HTERT RPE-1 (cell line): ENCODE data around the gene RPL21.
"Not testable (repeated sequence)": the region's sequence is repeated elsewhere in the genome, so short reads cannot be mapped to it uniquely, and the experiment has no call there.

Source experiments
- in situ Hi-C: fragments of 300-500 bp; cut with MboI; formaldehyde crosslinking; loops from 4 replicates; pipeline ENCODE4 v1.14.3; 2020; ENCODE audit warnings: low sequenced_read_pairs

The RPL21 gene

DNA sequence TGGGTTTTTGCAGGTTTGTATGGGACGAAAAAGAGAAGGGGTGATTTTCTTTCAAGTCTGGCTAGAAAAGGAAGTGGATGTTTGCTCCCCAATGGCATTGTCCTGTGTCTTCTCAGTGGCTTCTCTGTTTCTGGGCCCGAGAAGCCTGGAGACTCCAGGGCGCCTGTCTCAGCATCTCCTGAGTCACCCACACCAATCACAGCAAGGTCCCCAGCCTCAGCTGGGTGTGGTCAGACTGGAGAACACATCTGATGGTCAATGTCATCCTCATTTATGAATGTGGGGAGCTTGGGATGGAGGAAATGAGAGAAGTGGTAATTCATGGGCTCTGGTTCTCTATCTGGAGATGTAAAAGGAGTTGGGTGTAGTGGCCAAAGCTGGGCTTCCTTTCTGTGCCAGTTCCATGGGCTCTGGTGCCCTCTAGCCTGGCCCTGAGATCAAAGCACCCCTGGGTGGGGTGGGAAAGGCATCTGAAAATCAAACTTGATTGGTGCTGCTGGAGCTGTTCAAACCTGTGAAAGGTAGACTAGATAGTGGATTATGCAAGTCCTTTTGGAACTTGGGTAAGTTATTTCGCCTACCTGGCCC lies 32.6 kb downstream of the RPL21 start:
- in situ Hi-C loops = no loop called here

DNA sequence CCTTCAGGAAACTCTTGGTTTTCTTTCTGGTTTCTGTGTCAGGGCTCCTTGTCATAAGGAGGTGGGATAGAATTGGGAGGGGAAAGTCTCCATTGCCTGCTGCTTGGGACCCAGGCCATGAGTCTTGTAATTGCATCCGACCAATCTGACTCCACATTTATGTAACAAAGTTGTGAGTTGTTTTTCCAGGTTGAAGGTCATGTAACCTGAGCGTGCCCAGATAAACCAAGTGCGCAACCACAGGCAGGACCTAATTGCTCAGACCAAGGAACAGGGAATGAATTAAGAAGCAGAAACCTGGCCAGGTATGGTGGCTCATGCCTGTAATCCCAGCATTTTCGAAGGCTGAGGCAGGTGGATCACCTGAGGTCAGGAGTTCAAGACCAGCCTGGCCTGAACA lies 37.0 kb downstream of the RPL21 start:
- in situ Hi-C loops = no loop called here

DNA sequence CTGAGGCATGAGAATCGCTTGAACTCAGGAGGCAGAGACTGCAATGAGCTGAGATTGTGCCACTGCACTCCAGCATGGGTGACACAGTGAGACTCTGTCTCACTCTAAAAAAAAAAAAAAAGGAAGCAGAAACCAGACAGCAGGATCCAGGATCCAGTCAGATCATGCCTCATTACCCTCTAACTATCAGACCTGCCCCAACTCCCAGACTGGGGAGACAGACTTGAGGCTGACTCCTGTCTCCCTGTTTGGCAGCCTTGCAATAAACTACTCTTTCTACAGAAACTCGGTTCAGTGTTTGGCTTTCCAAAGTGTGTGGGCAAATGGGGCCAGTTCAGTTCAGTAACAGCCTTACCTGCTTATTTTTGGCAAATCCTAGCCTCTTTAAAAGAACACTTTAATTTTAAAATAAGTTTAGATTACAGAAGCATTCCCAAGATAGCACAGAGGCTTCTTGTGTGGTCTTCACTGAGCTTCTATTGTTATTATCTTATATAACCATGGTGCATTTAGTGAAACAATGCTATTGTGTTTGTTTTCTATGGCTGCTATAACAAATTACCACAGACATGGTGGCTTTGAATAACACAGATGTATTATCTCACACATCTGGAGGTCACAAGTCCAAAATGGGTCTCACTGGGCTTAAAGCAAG lies 37.8 kb downstream of the RPL21 start:
- in situ Hi-C loops = no loop called here

DNA sequence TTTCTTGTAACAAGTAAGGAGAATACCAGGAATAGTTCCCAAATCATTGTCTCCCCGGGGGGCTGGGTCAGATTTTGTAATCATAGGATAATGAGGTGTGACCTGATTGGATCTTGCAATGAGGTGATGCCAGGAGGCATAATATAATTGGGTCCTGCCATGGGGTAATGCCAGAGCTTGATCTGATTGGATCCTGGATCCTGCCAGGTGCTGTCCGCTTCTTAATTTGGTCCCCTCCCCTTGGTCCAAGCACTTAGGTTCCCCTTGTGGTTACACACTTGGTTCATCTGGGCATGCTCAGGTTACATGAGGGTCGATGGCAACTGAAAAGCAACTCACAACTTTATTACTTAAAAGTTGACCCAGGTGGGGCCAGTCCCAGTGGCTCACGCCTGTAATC lies 39.4 kb downstream of the RPL21 start:
- in situ Hi-C loops = no loop called here

DNA sequence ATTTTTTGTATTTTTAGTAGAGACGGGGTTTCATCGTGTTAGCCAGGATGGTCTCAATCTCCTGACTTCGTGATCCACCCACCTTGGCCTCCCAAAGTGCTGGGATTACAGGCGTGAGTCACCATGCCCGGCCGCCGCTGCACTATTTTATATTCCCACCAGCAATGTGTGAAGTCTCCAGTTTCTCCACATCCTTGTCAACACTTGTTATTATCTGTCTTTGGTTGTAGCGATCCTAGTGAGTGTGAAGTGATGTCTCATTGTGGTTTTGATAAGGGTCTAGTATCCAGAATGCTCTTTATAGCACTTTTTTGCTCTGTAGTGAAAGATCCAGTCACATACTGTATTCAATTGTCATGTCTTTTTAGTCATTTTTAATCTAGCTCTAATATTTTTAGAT lies 40.6 kb downstream of the RPL21 start:
- in situ Hi-C loops = not testable (repeated sequence)

DNA sequence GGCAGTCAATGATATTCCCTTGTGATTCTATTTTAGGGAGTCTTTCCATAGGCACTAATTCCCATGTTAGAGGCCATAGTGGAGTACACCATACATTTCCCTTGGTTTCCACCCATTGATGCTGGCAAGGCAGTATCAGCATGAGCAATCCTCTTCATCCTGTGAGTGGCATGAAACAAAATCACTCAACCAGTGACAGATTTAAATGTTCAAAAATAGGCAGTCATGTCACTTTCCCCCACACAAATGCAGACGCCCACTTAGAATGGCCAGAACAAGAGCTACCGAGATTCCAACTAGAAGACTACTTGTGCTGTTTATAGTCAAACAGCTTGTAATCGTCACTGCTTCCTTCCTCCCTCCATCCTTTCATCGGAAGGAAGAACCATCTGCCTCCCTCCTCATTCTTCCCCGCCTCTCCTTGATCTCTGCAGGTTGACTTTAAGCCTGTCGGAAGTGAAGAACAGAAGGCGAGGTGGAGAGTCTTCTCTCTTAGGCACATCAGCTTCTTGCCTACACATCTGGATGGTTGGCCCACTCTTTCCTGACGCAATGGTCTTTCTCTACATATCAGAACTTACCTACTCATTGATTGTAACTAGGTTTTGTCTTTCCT lies 41.8 kb downstream of the RPL21 start:
- in situ Hi-C loops = no loop called here

DNA sequence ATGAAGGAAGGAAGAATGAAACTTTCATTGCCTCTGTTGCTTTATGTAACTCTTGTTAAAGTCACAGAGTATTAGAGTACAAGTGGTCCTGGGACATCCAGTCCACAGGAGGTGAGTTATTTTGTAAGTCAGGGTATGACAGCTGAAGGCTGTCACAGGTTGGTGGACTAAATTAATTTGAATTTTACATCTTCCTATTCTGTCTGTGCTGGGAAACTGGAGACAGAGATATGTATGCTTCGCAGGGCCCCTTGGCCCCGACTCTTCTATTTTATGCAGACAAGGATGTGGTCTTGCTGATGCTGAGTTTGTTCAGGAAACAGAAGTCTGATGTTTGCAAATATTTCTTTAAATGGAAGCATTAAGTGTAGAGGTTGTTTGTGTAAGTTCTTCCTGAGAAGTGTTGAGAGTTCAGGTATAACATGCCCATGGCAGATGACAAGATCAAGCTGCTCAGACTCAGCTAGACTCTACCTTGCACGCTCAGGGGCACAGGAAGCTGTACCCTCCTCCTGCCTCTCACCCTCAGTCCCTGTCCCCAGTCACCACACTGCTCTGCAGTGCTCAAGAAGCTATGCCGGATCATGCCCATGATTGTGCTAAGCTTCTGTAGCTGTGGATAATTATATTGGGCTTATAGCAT lies 42.6 kb downstream of the RPL21 start:
- in situ Hi-C loops = no loop called here

DNA sequence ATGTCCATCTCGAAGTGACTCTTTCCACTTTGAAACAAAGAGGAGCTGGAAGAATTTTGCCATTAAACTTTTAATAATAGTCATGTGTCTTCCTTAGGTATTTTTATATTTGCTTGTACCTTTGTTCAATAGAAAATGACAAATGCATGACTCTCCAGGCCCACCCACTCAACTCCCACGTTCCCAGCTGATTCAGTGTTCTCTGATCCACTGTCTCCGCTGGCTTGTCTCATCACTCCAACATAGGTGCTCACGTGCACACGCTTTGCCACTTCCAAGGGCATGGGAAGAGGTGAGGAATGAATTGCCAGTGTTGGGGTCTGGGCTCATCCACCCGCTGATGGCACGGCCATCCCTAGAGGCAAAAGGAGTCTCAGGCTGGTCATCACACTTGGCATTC lies 43.7 kb downstream of the RPL21 start:
- in situ Hi-C loops = no loop called here

DNA sequence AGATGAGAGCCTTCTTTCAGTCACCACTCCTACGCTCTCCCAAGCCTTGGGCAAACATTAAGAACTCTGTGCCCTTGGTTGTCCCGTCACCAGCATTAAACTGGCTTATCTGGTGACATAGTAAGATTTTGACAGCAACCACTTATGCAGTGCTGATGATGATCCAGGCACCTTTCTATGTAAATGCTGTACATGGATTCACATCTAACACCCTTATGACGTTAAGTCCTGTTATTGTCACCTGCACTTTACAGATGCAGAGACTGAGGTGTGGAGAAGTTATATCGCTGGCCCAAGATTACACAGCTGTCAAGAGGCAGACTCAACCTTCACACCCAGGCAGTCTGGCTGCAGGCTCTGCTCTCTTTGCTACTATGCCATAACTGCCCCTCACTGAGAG lies 44.3 kb downstream of the RPL21 start:
- in situ Hi-C loops = no loop called here

DNA sequence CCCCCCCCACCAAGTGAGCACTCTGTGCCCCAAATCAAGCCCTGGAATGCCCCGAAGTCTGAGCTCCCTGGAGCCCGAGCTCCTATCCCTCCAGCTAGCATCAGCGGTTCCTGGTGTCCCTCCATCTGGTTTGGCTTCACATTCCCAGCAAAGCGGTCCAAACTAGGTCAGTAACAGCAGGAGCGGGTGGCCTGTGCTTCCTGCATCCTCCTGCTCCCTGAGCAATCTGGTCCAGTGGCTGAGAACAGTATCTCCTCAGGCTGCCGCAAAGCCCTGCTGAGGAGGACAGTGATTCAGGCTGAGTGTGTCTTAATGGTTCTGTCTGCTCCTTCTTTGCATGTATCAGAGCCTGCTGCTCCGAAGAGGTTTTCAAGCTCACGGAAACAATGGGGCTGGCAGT lies 45.1 kb downstream of the RPL21 start:
- in situ Hi-C loops = no loop called here

DNA sequence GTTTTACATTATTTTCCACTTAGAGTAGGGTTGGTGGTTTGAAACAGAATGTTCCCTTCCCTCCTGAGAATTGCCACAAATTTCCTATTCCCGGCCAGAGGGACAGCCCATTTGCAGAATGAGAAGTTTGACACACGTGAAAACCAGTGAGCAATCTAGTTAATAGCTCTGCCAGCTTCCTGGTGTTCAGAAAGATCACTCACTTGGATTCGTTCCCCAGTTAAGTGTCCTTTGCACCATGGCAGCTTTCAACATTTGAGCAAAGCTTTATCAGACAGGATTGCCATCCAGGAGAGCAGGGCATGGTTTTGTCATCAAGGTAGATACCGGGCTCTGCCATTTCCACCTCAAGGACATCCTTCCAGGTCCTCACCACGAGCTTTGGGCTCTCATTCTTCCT lies 47.5 kb downstream of the RPL21 start:
- in situ Hi-C loops = no loop called here

DNA sequence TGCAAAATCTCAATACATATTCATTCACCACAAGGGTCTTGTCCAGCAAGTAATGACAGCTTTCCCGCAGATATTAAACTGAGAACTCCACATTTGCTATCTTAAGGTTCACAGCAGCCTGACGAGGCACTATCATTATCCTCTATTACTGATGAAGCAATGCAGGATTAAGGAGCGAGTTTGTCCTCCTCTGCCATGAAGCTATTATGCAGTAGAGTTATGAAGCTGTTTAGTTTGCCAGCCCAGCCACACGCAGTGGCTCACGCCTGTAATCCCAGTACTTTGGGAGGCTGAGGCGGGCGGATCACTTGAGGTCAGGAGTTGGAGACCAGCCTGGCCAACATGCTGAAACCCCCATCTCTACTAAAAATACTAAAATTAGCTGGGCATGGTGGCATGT lies 49.0 kb downstream of the RPL21 start:
- in situ Hi-C loops = not testable (repeated sequence)

DNA sequence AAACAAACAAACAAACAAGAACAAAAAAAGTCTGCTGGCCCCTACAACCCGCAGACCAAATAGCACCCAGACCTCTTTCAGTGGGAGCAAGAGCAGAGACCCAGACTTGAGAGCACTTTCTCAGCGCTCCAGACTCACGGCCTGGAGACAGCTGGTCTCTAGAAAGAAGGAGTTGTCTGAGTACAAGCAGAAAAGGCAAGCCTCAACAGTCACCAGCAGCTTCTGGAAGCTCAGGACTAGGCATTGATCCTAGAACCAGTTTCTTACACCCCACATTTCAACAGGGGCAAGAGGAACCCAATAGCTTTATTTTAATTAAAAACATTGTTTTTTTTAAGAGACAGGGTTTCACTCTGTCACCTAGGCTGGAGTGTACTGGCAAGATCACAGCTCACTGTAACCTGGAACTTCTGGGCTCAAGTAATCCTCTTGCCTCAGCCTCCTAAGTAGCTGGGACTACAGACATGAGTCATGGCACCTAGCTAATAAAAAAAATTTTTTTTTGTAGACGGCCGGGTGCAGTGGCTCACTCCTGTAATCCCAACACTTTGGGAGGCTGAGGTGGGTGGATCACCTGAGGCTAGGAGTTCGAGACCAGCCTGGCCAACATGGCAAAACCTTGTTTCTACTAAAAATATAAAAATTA lies 49.7 kb downstream of the RPL21 start:
- in situ Hi-C loops = no loop called here

DNA sequence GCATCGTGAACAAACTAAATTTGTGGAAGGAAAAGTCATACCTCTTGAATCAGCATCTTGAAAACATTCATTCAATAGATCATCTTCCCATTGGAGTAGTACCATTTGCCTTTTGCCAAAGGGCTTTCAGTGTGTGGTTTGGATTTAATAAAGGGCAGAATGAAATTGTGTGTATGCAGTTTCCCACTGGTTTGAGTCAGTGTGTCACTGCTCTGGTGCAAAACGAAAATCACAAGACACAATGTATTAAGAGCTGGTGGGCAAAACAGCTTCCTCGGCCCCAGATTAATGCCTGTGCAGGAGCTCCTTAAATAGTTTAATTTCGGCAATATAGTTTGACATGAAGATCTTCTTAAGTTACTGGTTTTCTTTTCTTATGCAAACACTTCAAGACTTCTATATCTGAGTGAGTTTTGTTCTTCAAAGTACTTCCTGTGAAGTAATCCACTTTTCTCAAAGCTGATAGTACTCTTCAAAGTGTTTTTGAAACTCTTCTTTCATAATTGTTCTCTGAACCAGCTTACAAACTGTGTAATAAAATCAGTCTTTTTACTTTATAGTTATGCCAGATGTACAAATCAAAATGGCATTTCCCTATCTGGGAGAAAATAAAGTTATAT lies 51.4 kb downstream of the RPL21 start:
- in situ Hi-C loops = no loop called here

DNA sequence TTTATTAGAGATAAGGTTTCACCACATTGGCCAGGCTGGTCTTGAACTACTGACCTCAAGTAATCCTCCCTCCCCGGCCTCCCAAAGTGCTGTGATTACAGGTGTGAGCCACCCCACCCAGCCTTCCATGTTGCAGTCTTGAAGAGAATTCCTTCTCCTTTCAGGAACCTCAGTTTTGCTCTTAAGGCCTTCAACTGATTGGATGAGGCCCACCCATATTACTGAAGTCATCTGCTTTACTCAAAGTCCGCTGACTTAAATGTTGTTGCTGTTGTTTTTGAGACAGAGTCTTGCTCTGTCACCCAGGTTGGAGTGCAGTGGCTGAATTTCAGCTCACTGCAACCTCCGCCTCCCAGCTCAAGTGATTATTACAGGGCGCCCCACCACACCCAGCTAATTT lies 52.7 kb downstream of the RPL21 start:
- in situ Hi-C loops = no loop called here

DNA sequence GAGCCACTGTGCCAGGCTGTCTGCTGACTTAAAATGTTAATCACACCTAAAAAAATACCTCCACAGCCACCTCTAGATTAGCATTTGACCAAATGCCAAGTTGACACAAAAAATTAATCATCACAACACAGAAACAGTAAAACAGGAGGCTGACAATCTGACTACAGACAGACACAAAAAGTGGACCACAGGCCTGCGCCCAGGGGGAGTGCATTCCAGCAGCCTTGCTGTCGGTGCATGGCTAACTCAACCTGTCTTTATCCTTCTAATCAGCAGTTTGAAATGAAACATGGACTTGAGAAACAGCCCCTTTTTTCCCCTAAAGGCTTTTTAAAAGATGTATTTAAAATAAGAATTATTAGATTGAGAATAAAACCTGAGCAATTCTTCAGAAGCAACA lies 53.3 kb downstream of the RPL21 start:
- in situ Hi-C loops = no loop called here
